Mesenchymal stem cell (in vitro differentiated cells and primary cell): ENCODE results near the gene CRHBP.

Source experiments
- DNase-seq: peaks from one replicate; pipeline ENCODE4 v3.0.0-alpha.2; 2013
- H2AFZ ChIP-seq: one replicate; pipeline ENCODE4 v1.6.1; 2013; ENCODE audit warnings: low read depth, mild to moderate bottlenecking, control low read depth, inconsistent platforms, low read length, moderate library complexity
- H2AK5ac ChIP-seq: 2 replicates; pipeline ENCODE4 v1.6.1; 2013; ENCODE audit warnings: low read length, moderate library complexity, mild to moderate bottlenecking, inconsistent platforms; ENCODE audit not compliant: severe bottlenecking
- H2BK120ac ChIP-seq: one replicate; pipeline ENCODE4 v1.6.1; 2013; ENCODE audit warnings: low read depth, mild to moderate bottlenecking, inconsistent platforms, low read length, moderate library complexity
- H2BK12ac ChIP-seq, 2 experiments: one replicate each; pipeline ENCODE4 v1.6.1; 2013; ENCODE audit warnings: inconsistent platforms in 2 of 2, low read length in 2 of 2, mild to moderate bottlenecking in 2 of 2, moderate library complexity in 2 of 2, control low read depth in 1 of 2
- H2BK15ac ChIP-seq: one replicate; pipeline ENCODE4 v1.6.1; 2013; ENCODE audit warnings: mild to moderate bottlenecking, low read depth, inconsistent platforms; ENCODE audit not compliant: poor library complexity, severe bottlenecking
- H2BK5ac ChIP-seq: 2 replicates; pipeline ENCODE4 v1.6.1; 2013; ENCODE audit warnings: low read depth, mild to moderate bottlenecking, low read length, control low read depth, inconsistent platforms; ENCODE audit not compliant: poor library complexity, severe bottlenecking
- H3K14ac ChIP-seq, 2 experiments: one replicate each; pipeline ENCODE4 v1.6.1; 2013; ENCODE audit warnings: inconsistent platforms in 2 of 2, low read length in 2 of 2, control low read depth in 1 of 2, mild to moderate bottlenecking in 1 of 2, moderate library complexity in 1 of 2
- H3K18ac ChIP-seq, 2 experiments: one replicate each; pipeline ENCODE4 v1.6.1; 2013; ENCODE audit warnings: inconsistent platforms in 2 of 2, low read length in 2 of 2, control low read depth in 1 of 2, low read depth in 1 of 2, mild to moderate bottlenecking in 1 of 2
- H3K23ac ChIP-seq, 2 experiments: one replicate each; pipeline ENCODE4 v1.6.1; 2013; ENCODE audit warnings: inconsistent platforms in 2 of 2, low read length in 2 of 2, mild to moderate bottlenecking in 2 of 2, moderate library complexity in 2 of 2, control low read depth in 1 of 2
- H3K27ac ChIP-seq: 2 replicates; pipeline ENCODE4 v1.5.1; 2013; ENCODE audit warnings: mild to moderate bottlenecking, moderate library complexity, low read length, control low read depth, inconsistent platforms; ENCODE audit not compliant: poor library complexity, severe bottlenecking
- H3K27me3 ChIP-seq, 2 experiments: 2 replicates each; pipeline versions ENCODE4 v1.6.1 to v1.7.0; 2013; ENCODE audit warnings: low read length in 2 of 2, mild to moderate bottlenecking in 2 of 2, moderate library complexity in 2 of 2, control low read depth in 1 of 2, inconsistent platforms in 1 of 2; ENCODE audit not compliant: control insufficient read depth in 1 of 2, insufficient read depth in 1 of 2
- H3K36me3 ChIP-seq, 2 experiments: 2 replicates each; pipeline versions ENCODE4 v1.6.1 to v1.7.0; 2013; ENCODE audit warnings: low read length in 2 of 2, control low read depth in 1 of 2, inconsistent platforms in 1 of 2, low read depth in 1 of 2, mild to moderate bottlenecking in 1 of 2; ENCODE audit not compliant: insufficient read depth in 2 of 2, control insufficient read depth in 1 of 2
- H3K4ac ChIP-seq, 2 experiments: one replicate each; pipeline ENCODE4 v1.6.1; 2013; ENCODE audit warnings: inconsistent platforms in 2 of 2, low read length in 2 of 2, mild to moderate bottlenecking in 2 of 2, moderate library complexity in 2 of 2, control low read depth in 1 of 2, low read depth in 1 of 2
- H3K4me1 ChIP-seq: 2 replicates; pipeline ENCODE4 v1.6.1; 2013; ENCODE audit warnings: low read depth, low read length, control low read depth; ENCODE audit not compliant: control insufficient read depth, insufficient read depth
- H3K4me2 ChIP-seq: 2 replicates; pipeline ENCODE4 v1.6.1; 2013; ENCODE audit warnings: low read length, mild to moderate bottlenecking, inconsistent platforms; ENCODE audit not compliant: poor library complexity, severe bottlenecking
- H3K4me3 ChIP-seq, 2 experiments: 2 replicates each; pipeline versions ENCODE4 v1.5.1 to v1.7.0; 2013; ENCODE audit warnings: low read length in 2 of 2, mild to moderate bottlenecking in 2 of 2, control low read depth in 1 of 2, low read depth in 1 of 2; ENCODE audit not compliant: insufficient read depth in 1 of 2
- H3K79me1 ChIP-seq: replicated peaks from 2 replicates; pipeline ENCODE4 v1.6.1; 2013; ENCODE audit warnings: mild to moderate bottlenecking, control low read depth, low read length, inconsistent platforms; ENCODE audit not compliant: poor library complexity, severe bottlenecking
- H3K9ac ChIP-seq: 2 replicates; pipeline ENCODE4 v1.7.0; 2013; ENCODE audit warnings: mild to moderate bottlenecking, low read length, moderate library complexity
- H3K9me3 ChIP-seq: 2 replicates; pipeline ENCODE4 v1.7.0; 2013; ENCODE audit warnings: mild to moderate bottlenecking, low read length; ENCODE audit not compliant: control insufficient read depth
- H4K8ac ChIP-seq: one replicate; pipeline ENCODE4 v1.6.1; 2013; ENCODE audit warnings: inconsistent platforms, mild to moderate bottlenecking, low read length, moderate library complexity
- H4K91ac ChIP-seq: one replicate; pipeline ENCODE4 v1.6.1; 2013; ENCODE audit warnings: mild to moderate bottlenecking, low read length, inconsistent platforms
- WGBS: methylation state at CpG from one replicate; pipeline ENCODE4 v1.1.7; 2013; ENCODE audit warnings: mixed read lengths; 5-methylcytosine and 5-hydroxymethylcytosine counted together

CRHBP gene

GRCh38 chr5:76918539-76918938 is 34.3 kb upstream of the CRHBP start:
- Histone ChIP-seq H3K79me1 (no peaks in the 10 kb centered on the region), H3K27me3 (peaks cover 0 to 10% of the 10 kb centered on the region in 2 experiments), H2AFZ (no peak overlapping the region), H3K27ac (no peak overlapping the region), H2BK12ac (no peak overlapping the region), H3K23ac (no peak overlapping the region), H3K9ac (no peak overlapping the region), H3K4me2 (no peak overlapping the region), H4K8ac (no peak overlapping the region), H3K4me3 (no peak overlapping the region), H2AK5ac (no peak overlapping the region), H2BK120ac (no peak overlapping the region), H4K91ac (no peak overlapping the region), H3K4ac (no peak overlapping the region), H3K9me3 (no peaks in the 10 kb centered on the region), H2BK15ac (no peak overlapping the region), H3K14ac (no peak overlapping the region), H3K18ac (no peak overlapping the region), H2BK5ac (no peak overlapping the region), H3K36me3 (no peaks in the 10 kb centered on the region), H3K4me1 (no peaks in the 10 kb centered on the region)
- no peak for DNase-seq
- WGBS = 92% methylated on average over 2 of the region's 3 CpGs

GRCh38 chr5:76920491-76920890 is 32.4 kb upstream of the CRHBP start:
- H3K23ac ChIP-seq = no peak overlapping the region
- H3K4me3 ChIP-seq = no peak overlapping the region
- H3K4me2 ChIP-seq = no peak overlapping the region
- H3K9ac ChIP-seq = no peak overlapping the region
- H2BK15ac ChIP-seq = no peak overlapping the region
- H4K91ac ChIP-seq = no peak overlapping the region
- no peak overlapping the region for H2AFZ ChIP-seq
- no peak overlapping the region for H3K14ac ChIP-seq
- DNase-seq = no peak
- no peak overlapping the region for H2BK5ac ChIP-seq
- H3K27ac ChIP-seq = no peak overlapping the region
- no peaks in the 10 kb centered on the region for H3K9me3 ChIP-seq
- no peak overlapping the region for H4K8ac ChIP-seq
- no peak overlapping the region for H3K18ac ChIP-seq
- no peak overlapping the region for H2AK5ac ChIP-seq
- H3K4ac ChIP-seq = no peak overlapping the region
- WGBS = 88% methylated on average over 3 of the region's 4 CpGs
- H3K4me1 ChIP-seq = no peaks in the 10 kb centered on the region
- no peaks in the 10 kb centered on the region for H3K79me1 ChIP-seq
- no peaks in the 10 kb centered on the region for H3K36me3 ChIP-seq
- no peak overlapping the region for H2BK120ac ChIP-seq
- H2BK12ac ChIP-seq = no peak overlapping the region
- H3K27me3 ChIP-seq = peaks cover 0 to 17% of the 10 kb centered on the region in 2 experiments

- no peak overlapping the region for H2BK120ac ChIP-seq
- H3K36me3 ChIP-seq = no peaks in the 10 kb centered on the region
- H2AK5ac ChIP-seq = no peak overlapping the region
- H3K4me2 ChIP-seq = no peak overlapping the region
- H2BK5ac ChIP-seq = no peak overlapping the region
- no peak overlapping the region for H2BK12ac ChIP-seq
- H3K9ac ChIP-seq = no peak overlapping the region
- H2AFZ ChIP-seq = no peak overlapping the region
- no peaks in the 10 kb centered on the region for H3K4me1 ChIP-seq
- no peak overlapping the region for H3K4ac ChIP-seq
- peak; percentile 30 for DNase-seq
- no peak overlapping the region for H3K27ac ChIP-seq
- no peaks in the 10 kb centered on the region for H3K79me1 ChIP-seq
- H2BK15ac ChIP-seq = no peak overlapping the region
- no peak overlapping the region for H4K91ac ChIP-seq
- H3K18ac ChIP-seq = no peak overlapping the region
- no peak overlapping the region for H3K4me3 ChIP-seq
- peaks cover 0 to 53% of the 10 kb centered on the region in 2 experiments for H3K27me3 ChIP-seq
- H3K23ac ChIP-seq = no peak overlapping the region
- no peak overlapping the region for H3K14ac ChIP-seq
- no peaks in the 10 kb centered on the region for H3K9me3 ChIP-seq
- H4K8ac ChIP-seq = no peak overlapping the region
- WGBS = 28% methylated on average over 4 of the region's 6 CpGs
These were observed 26.3 kb upstream of the CRHBP start for GRCh38 chr5:76926329-76927105.

- Histone ChIP-seq H4K8ac (no peak overlapping the region), H3K4ac (no peak overlapping the region), H3K4me3 (no peak overlapping the region), H3K18ac (no peak overlapping the region), H2BK5ac (no peak overlapping the region), H2AFZ (no peak overlapping the region), H3K79me1 (no peaks in the 10 kb centered on the region), H3K14ac (no peak overlapping the region), H2AK5ac (no peak overlapping the region), H3K4me1 (no peaks in the 10 kb centered on the region), H3K36me3 (no peaks in the 10 kb centered on the region), H3K27me3 (peaks cover 0 to 51% of the 10 kb centered on the region in 2 experiments), H3K27ac (no peak overlapping the region), H2BK12ac (no peak overlapping the region), H2BK15ac (no peak overlapping the region), H4K91ac (no peak overlapping the region), H3K9ac (no peak overlapping the region), H3K23ac (peak overlapping the region in 1 of 2 experiments; percentile 49), H3K9me3 (no peaks in the 10 kb centered on the region), H2BK120ac (no peak overlapping the region), H3K4me2 (no peak overlapping the region)
- WGBS = over 99% methylated on average over 3 of the region's 4 CpGs
- DNase-seq = no peak
These were observed 24.9 kb upstream of the CRHBP start for GRCh38 chr5:76927961-76928360.
